ENCODE measurements around the gene UBE2K.
"Not testable (repeated sequence)": the region's sequence is repeated elsewhere in the genome, so short reads cannot be mapped to it uniquely, and the experiment has no call there.

Gene UBE2K

DNA sequence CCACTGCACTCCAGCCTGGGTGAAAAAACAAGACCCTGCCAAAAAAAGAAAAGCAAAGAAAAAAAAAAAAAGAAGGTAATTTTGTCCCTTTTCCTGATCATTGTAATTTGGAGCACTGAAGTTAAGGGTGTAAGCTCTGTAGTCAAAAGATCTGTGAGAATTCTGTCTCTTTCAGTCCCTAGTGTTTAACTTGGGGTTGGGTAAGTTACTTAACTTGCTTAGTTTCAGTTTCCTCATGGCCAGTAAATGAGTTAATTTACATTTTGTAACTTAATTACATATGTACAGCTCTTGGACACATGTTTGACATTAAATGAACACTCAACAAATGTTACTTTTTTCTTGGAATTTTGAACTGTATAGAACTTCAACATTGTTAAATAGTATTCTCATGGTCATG lies 10.9 kb upstream of the UBE2K start:
- no peaks in the 10 kb centered on the region for H3K36me3 ChIP-seq (ENCODE audit: control insufficient read depth, insufficient read depth, low read length)
- H3K9me3 ChIP-seq (ENCODE audit: control insufficient read depth, low read length), result no peaks in the 10 kb centered on the region
- H3K27ac ChIP-seq (ENCODE audit: low read depth, low read length, severe bottlenecking), result no peak overlapping the region
- no peak overlapping the region for H3K4me3 ChIP-seq (ENCODE audit: extremely low read depth, insufficient read depth, low read length, poor library complexity, severe bottlenecking)
- H3K4me1 ChIP-seq (ENCODE audit: control insufficient read depth, insufficient read depth, low read length, poor library complexity, severe bottlenecking), result no peaks in the 10 kb centered on the region

GRCh38 chr4:39689970-39690369 lies 8.0 kb upstream of the UBE2K start:
- Histone ChIP-seq H3K36me3 (ENCODE audit: control insufficient read depth, insufficient read depth, low read length) (no peaks in the 10 kb centered on the region), H3K4me1 (ENCODE audit: control insufficient read depth, insufficient read depth, low read length, poor library complexity, severe bottlenecking) (no peaks in the 10 kb centered on the region), H3K27ac (ENCODE audit: low read depth, low read length, severe bottlenecking) (no peak overlapping the region), H3K9me3 (ENCODE audit: control insufficient read depth, low read length) (no peaks in the 10 kb centered on the region), H3K4me3 (ENCODE audit: extremely low read depth, insufficient read depth, low read length, poor library complexity, severe bottlenecking) (no peak overlapping the region)
- WGBS, 2 experiments (ENCODE audit: insufficient coverage in 2 of 2), result no CpG with 5 or more reads among the region's 7 CpGs

DNA sequence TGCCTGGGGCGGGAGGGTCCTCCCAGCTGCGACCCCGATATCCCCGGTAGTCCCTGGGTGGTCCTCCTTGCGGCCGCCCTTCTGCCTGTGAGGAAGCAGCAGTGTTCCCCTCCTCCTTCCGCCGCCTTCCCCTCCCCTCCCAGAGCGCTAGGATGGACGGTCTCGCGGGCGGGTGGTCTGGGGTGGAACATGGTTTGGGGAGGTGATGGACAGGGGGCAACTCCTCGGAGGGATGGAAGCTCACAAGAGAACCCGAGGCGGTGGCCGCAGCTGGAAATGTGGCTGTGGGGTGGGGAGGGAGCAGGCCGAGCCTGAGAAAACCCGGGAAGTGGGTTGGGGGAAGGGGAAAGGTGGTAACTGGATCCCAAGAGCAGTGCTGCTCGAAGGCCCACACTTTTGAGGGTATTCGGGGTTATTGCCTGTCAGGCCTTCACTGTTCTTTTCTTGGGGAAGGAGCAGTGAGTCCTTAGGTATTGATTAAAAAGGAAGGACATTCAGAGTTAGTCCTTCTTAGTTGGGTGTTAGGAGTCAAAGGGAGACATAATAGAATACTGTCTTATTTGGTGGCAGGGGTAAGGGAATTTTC lies 581 bp downstream of the UBE2K start:
- peaks cover 21% of the 10 kb centered on the region for H3K36me3 ChIP-seq (ENCODE audit: control insufficient read depth, insufficient read depth, low read length)
- H3K4me1 ChIP-seq (ENCODE audit: control insufficient read depth, insufficient read depth, low read length, poor library complexity, severe bottlenecking), result no peaks in the 10 kb centered on the region
- peak overlapping the region; percentile 97 for H3K27ac ChIP-seq (ENCODE audit: low read depth, low read length, severe bottlenecking)
- WGBS, 2 experiments (ENCODE audit: insufficient coverage in 2 of 2), result 0 to 1% methylated on average over 12 to 14 of the region's 21 CpGs
- peak overlapping the region; percentile 90 for H3K4me3 ChIP-seq (ENCODE audit: extremely low read depth, insufficient read depth, low read length, poor library complexity, severe bottlenecking)
- no peaks in the 10 kb centered on the region for H3K9me3 ChIP-seq (ENCODE audit: control insufficient read depth, low read length)

DNA sequence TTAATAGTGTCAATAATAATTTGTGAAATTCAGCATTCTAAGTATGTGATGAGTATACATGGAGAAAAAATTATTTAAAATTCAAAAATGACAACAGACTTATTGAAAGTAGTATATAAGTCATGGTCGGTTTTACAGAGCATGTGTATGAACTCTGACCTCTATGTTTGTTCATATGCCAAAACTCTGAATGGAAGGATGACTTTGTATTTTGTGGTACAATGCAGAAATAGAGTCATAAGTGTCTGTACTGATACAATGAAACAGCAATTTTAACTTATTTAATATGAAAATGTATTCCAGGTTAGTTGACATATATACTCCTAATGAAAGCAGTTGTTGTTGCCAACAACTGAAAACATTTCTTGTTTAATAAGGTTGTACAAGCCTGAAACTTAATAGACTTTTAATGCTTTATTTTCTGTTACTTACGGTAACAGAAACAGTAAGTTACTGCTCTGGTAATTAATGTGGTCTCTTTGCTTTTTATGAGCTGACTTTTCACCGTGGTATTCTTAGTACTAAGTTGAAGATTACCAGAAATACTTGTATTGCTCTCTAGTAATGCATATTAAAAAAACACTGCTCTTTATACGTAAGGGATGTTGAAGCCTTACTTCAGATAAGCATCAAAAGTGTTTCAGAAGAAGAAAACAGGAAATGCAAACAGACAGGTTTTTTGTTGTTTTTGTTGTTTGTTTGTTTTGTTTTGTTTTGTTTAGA lies 1.9 kb downstream of the UBE2K start:
- H3K36me3 ChIP-seq (ENCODE audit: control insufficient read depth, insufficient read depth, low read length), result peaks cover 30% of the 10 kb centered on the region
- no peak overlapping the region for H3K27ac ChIP-seq (ENCODE audit: low read depth, low read length, severe bottlenecking)
- 27 to 56% methylated on average over 2 of the region's 4 CpGs for WGBS, 2 experiments (ENCODE audit: insufficient coverage in 2 of 2)
- H3K4me3 ChIP-seq (ENCODE audit: extremely low read depth, insufficient read depth, low read length, poor library complexity, severe bottlenecking), result peak overlapping the region; percentile 90
- H3K4me1 ChIP-seq (ENCODE audit: control insufficient read depth, insufficient read depth, low read length, poor library complexity, severe bottlenecking), result no peaks in the 10 kb centered on the region
- H3K9me3 ChIP-seq (ENCODE audit: control insufficient read depth, low read length), result no peaks in the 10 kb centered on the region

DNA sequence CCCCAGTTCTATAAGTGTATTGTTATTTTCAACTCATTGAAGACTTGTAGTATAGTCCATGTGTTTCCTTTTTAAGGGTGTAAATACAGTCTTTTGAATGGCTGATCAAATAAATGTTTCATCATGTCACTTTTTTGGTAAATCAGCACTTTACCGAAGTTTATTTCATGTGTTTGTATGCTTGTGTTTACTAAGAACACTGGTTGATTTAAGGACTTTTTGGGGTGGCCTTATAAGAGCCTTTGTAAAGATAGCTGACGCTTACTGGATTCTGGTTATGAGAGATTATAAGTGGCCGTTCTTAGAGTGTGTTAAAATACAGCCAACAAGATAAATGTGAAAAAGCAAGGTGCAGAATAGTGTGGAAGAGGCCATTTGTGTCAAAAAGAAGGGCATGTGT lies 2.6 kb downstream of the UBE2K start:
- 84 to 91% methylated on average over 3 of the region's 3 CpGs for WGBS, 2 experiments (ENCODE audit: insufficient coverage in 2 of 2)
- Histone ChIP-seq H3K9me3 (ENCODE audit: control insufficient read depth, low read length) (no peaks in the 10 kb centered on the region), H3K4me3 (ENCODE audit: extremely low read depth, insufficient read depth, low read length, poor library complexity, severe bottlenecking) (peak overlapping the region; percentile 23), H3K36me3 (ENCODE audit: control insufficient read depth, insufficient read depth, low read length) (peaks cover 37% of the 10 kb centered on the region), H3K27ac (ENCODE audit: low read depth, low read length, severe bottlenecking) (no peak overlapping the region), H3K4me1 (ENCODE audit: control insufficient read depth, insufficient read depth, low read length, poor library complexity, severe bottlenecking) (no peaks in the 10 kb centered on the region)

- H3K27ac ChIP-seq (ENCODE audit: low read depth, low read length, severe bottlenecking), result no peak overlapping the region
- peaks cover 39% of the 10 kb centered on the region for H3K36me3 ChIP-seq (ENCODE audit: control insufficient read depth, insufficient read depth, low read length)
- H3K9me3 ChIP-seq (ENCODE audit: control insufficient read depth, low read length), result no peaks in the 10 kb centered on the region
- no peaks in the 10 kb centered on the region for H3K4me1 ChIP-seq (ENCODE audit: control insufficient read depth, insufficient read depth, low read length, poor library complexity, severe bottlenecking)
- 88 to 100% methylated on average over 1 to 2 of the region's 2 CpGs for WGBS, 2 experiments (ENCODE audit: insufficient coverage in 2 of 2)
- H3K4me3 ChIP-seq (ENCODE audit: extremely low read depth, insufficient read depth, low read length, poor library complexity, severe bottlenecking), result no peak overlapping the region
These were observed 4.8 kb downstream of the UBE2K start for GRCh38 chr4:39702716-39703115.

- H3K36me3 ChIP-seq (ENCODE audit: control insufficient read depth, insufficient read depth, low read length), result peaks cover 39% of the 10 kb centered on the region
- H3K4me1 ChIP-seq (ENCODE audit: control insufficient read depth, insufficient read depth, low read length, poor library complexity, severe bottlenecking); H3K9me3 ChIP-seq (ENCODE audit: control insufficient read depth, low read length); H3K27ac ChIP-seq (ENCODE audit: low read depth, low read length, severe bottlenecking); H3K4me3 ChIP-seq (ENCODE audit: extremely low read depth, insufficient read depth, low read length, poor library complexity, severe bottlenecking): not testable (repeated sequence)
- 95 to 100% methylated on average over 5 to 11 of the region's 13 CpGs for WGBS, 2 experiments (ENCODE audit: insufficient coverage in 2 of 2)
These were observed 6.9 kb downstream of the UBE2K start for GRCh38 chr4:39704789-39705188.

- peaks cover 38% of the 10 kb centered on the region for H3K36me3 ChIP-seq (ENCODE audit: control insufficient read depth, insufficient read depth, low read length)
- 100% methylated on average over 2 to 3 of the region's 6 CpGs for WGBS, 2 experiments (ENCODE audit: insufficient coverage in 2 of 2)
- no peaks in the 10 kb centered on the region for H3K9me3 ChIP-seq (ENCODE audit: control insufficient read depth, low read length)
- no peaks in the 10 kb centered on the region for H3K4me1 ChIP-seq (ENCODE audit: control insufficient read depth, insufficient read depth, low read length, poor library complexity, severe bottlenecking)
- peak overlapping the region; percentile 94 for H3K27ac ChIP-seq (ENCODE audit: low read depth, low read length, severe bottlenecking)
- H3K4me3 ChIP-seq (ENCODE audit: extremely low read depth, insufficient read depth, low read length, poor library complexity, severe bottlenecking), result no peak overlapping the region
These were observed 8.4 kb downstream of the UBE2K start for GRCh38 chr4:39706334-39706733.

GRCh38 chr4:39706741-39707511 lies 9.0 kb downstream of the UBE2K start:
- Histone ChIP-seq H3K4me1 (ENCODE audit: control insufficient read depth, insufficient read depth, low read length, poor library complexity, severe bottlenecking) (no peaks in the 10 kb centered on the region), H3K36me3 (ENCODE audit: control insufficient read depth, insufficient read depth, low read length) (peaks cover 38% of the 10 kb centered on the region), H3K27ac (ENCODE audit: low read depth, low read length, severe bottlenecking) (peak overlapping the region; percentile 94), H3K9me3 (ENCODE audit: control insufficient read depth, low read length) (no peaks in the 10 kb centered on the region), H3K4me3 (ENCODE audit: extremely low read depth, insufficient read depth, low read length, poor library complexity, severe bottlenecking) (no peak overlapping the region)
- 86 to 87% methylated on average over 7 to 8 of the region's 11 CpGs for WGBS, 2 experiments (ENCODE audit: insufficient coverage in 2 of 2)

- Histone ChIP-seq H3K4me1 (ENCODE audit: control insufficient read depth, insufficient read depth, low read length, poor library complexity, severe bottlenecking) (peaks cover 5% of the 10 kb centered on the region), H3K27ac (ENCODE audit: low read depth, low read length, severe bottlenecking) (no peak overlapping the region), H3K9me3 (ENCODE audit: control insufficient read depth, low read length) (no peaks in the 10 kb centered on the region), H3K36me3 (ENCODE audit: control insufficient read depth, insufficient read depth, low read length) (peaks cover 34% of the 10 kb centered on the region), H3K4me3 (ENCODE audit: extremely low read depth, insufficient read depth, low read length, poor library complexity, severe bottlenecking) (no peak overlapping the region)
- no CpG with 5 or more reads among the region's 3 CpGs for WGBS, 2 experiments (ENCODE audit: insufficient coverage in 2 of 2)
These were observed 12.4 kb downstream of the UBE2K start for GRCh38 chr4:39710098-39710896.
